Hematopoietic multipotent progenitor cell treated with erythropoietin and hydrocortisone succinate and interleukin-3 and kit ligand, for 4 days (in vitro differentiated cells): ENCODE results near the gene DGKB.

Source experiments
- DNase-seq: peaks from one replicate; pipeline ENCODE4 v3.0.0-alpha.2; 2015

The DGKB gene

GRCh38 chr7:14751461-14751860 lies 151.1 kb downstream of the DGKB start:
- peak; percentile 60 for DNase-seq

- DNase-seq: no peak
Observed at GRCh38 chr7:14748461-14748860, 154.1 kb downstream of the DGKB start.

- DNase-seq: no peak
Observed at GRCh38 chr7:14747701-14748100, 154.8 kb downstream of the DGKB start.

DNA sequence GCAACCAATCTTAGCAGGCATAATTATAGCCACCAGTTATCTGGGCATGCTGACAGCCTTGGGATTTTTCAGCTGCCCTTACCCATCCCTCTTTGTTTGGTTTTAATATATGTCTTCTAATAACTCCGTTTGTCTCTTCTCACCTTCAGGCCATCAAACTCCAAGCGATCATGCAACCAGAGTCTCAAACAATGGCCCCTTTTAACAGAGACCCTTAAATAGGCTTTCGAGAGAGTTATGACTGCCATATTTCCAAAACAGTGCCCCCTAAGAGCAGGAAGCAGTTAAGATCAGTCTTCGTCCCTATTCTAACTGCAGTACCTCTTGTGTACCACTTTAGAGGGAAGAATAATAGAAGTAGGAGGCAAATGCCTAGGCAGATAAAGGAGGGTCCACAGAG lies 157.5 kb downstream of the DGKB start:
- no peak for DNase-seq

DNA sequence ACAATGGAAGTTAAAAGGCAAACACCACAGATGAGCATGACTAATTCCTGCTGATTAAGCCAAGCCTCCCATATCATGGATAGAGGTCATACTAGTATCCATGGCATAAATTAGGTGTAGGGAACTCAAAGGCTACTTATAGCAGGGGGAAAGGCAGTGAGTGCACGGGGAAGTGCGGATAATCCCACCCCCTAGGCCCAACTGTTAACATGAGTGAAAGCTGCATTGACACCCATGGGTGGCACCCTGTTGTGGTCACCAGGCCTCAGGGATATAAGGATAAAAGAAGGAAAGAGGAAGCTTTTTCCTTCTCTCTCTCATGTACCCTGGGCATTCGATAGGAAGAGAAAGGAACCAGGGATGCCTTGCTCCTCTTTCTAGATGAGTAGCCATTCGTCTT lies 161.9 kb downstream of the DGKB start:
- no peak for DNase-seq

- no peak for DNase-seq
Observed at GRCh38 chr7:14739841-14740185, 162.7 kb downstream of the DGKB start.

DNA sequence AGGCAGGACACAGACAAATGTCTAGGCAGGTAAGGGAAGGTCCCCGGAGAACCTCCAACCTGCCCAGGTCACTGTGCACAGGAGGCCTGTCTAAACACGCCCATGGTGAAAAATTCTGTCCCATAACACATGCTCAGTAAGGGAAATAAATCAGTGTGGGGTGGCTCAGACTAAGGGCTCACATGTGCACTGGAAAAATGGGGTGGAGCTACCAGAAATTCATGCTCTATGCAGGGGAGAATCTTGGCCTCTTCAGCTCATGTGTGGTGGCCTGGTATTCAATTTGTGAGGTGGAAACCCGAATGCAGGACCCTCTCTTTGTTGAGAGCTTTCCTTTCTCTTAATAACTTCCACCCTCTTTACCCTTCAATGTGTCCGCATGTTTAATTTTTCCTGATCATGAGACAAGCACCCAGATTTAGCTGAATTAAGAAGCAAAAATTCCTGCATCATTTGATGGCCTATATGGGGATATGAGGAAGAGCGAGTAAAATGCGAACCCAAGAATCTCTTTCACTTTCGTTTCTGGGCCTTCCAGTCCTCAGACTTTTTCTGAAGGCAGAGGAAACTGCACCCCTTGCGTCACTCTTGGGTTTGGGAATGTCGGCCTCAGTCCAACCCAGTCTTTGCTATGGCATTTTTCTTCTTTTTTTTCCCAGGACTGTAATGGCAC lies 163.2 kb downstream of the DGKB start:
- no peak for DNase-seq

DNA sequence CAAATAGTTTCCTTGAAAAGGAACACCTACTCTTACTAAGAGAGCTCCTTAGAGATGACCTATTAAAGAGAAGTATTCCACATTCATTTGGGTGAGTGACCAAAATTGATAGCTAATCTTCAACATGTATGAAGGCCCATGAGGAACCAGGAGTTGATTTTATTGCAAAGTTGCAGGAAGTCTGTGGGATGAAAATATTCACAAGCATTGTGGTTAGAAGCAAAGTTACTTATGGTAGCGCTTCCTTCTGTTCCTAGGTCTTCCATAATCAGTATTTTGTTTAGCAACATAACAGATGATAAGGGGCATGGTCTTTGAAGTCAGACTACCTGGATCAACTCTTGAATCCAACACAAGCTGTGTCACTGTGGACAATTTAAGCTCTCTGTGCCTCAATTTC lies 164.5 kb downstream of the DGKB start:
- no peak for DNase-seq

DNA sequence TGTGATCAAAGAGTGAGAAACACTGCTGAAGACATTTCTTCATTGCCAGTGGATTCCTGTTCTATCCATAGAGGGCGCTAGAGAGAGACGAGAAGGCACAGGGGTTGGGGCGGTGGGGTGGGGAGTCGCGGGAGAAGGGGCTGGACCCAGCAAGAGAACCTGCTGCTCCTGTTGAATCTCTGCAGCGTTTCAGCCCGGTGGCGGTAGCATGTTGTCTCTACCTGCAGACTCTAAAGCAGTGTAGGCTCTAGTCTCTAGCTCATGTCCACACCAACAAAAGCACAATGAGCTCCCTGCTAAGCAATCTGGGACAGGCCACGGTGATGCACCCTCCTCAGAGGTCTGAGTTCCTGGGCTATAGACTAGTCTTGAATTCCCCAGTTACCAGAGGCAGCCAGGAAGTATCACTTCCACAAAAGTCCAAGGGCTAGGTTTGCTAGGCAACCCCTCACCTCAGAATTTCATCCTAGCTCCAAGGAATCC lies 167.7 kb downstream of the DGKB start:
- peak; percentile 4 for DNase-seq

DNA sequence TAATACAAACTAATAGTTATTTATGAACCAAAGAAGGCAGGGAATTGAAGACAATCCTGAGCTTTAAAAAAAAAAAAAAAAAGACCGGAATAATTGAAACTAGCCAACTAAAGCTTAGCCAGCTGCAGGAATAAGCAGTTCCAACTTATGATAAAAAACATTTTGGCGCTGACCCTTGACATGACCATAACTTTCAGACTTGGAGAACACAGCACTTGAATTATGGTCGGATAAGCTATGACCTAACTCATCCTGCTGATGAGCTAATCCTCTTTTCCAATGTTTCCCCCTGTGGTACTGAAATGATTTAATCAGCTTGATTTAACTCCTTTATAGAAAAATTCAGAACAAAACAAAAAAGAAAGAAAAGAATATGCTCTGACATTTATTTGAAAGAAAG lies 181.8 kb downstream of the DGKB start:
- DNase-seq: no peak

DNA sequence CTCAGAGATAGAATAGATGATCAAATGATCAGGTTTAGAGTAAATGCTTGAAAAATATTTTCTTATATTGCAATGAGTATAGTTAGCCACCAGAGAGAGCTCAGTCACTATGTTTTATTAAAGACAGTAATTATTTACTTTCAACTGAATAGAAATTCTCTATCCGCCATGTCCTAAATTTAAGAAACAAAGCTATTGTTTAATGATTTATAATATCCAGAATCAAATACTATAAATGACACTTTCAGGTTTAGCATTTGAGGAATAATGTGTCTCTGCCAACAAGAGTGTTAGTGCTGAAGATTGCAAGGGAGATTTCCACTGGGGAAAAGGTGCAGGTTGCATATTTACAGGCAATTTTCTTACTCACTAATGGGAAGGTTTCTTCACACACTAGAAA lies 184.7 kb downstream of the DGKB start:
- peak; percentile 24 for DNase-seq

DNA sequence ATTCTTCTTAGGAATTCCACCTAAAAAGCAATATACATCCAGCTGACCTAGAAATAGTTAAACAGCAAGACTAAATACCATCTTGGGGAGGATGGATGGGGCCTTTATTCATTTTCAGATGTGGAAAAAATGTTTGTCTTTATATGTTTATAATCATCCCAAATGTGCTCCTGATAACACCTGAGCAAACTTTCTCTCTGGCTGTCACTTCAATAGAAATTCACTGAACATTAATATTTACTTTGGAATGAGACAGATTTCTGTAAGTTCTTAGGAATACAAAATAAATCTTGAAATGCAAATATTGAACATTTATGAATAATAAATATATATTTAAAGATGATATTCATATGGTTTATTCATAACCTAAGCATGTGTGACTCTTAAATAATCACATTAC lies 185.4 kb downstream of the DGKB start:
- DNase-seq: no peak

GRCh38 chr7:14714161-14714728 lies 188.3 kb downstream of the DGKB start:
- DNase-seq: no peak

DNA sequence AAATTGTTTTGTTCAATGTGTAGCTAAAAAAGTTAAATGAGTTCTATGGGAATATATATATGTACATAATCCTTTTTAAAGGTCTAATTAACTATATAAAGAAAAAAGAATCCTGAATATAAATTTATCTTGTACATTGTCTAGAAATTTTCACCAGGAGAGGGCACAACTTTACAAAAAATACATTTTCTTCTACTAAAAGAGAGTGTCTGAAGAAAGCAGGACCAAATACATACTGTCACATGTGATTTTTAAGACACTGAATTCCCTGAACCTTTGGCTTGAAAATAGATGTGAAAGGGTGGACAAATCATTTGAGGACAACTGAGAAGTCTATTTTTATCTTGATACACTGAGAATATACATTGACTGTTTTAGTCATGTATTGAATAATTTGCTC lies 204.3 kb downstream of the DGKB start:
- peak; percentile 24 for DNase-seq

DNA sequence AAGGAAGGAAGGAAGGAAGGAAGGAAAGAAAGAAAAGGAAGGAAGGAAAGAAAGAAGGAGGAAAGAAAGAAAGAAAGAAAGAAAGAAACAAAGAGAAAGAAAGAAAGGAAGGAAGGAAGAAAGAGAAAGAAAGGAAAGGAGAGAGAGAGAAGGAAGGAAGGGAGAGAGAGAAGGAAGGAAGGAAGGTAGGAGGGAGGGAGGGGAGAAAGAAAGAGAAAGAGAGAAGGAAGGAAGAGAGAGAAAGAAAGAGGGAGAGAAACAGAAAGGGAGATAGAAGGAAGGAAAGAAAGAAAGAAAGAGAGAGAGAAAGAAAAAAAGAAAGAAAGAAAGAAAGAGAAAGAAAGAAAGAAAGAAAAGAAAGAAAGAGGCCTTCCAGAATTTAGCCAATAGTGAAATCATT lies 204.9 kb downstream of the DGKB start:
- DNase-seq: no peak

- DNase-seq: peak; percentile 63
Observed at GRCh38 chr7:14691597-14692203, 210.9 kb downstream of the DGKB start.

DNA sequence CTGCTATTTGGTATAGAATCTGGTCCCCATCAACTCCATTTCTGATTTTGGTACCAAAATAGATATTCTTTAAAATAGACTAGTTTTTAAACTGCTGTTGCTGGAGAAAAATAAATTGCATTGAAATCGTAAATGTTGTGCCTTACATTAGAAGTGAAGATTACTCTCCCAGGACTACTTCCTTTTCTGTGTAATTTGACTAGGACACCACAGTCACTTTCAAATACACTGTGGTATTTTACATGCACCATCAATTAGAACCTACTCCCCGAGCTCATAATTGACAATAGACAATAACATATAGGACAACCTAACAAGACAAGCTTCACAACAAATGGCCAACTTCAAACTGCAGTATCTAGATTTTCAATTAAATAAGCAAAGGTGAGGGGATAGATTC lies 211.5 kb downstream of the DGKB start:
- DNase-seq: peak; percentile 6

DNA sequence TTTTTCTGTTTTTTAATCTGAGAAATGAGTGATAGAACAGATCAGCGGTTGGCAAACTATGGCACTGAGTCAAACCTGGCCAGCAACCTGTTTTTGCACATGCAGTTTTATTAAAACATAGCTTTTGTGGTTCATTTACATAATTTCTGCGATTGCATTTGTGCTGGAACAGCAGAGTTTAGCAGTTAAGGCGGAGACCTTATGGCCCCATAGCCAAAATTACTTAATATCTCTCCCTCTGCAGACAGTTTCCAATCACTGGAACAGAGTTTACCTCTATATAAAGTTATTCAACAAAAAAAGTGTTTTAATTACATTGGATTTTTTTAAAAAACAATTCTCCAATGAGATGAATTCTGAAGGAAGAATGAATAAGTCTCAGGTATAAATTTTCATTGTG lies 212.1 kb downstream of the DGKB start:
- DNase-seq: peak; percentile 4

DNA sequence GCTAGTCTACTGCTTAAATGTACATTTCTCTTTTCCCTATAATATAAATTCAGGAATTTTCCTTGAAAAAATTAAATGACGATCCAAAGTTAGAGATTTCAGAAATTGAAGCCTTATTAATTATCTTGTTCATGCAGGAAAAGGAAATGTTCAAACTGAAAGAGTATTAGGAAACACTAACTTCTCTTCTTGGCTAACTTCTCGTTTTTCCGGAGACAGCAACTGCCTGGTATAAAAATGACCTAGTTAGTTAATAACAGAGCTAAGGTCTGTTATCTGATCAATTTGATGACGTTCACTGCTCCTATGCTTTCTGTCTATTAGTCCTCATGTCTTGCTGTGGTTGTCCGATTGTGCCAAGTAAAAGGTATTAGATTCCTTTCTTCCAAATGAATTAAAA lies 212.5 kb downstream of the DGKB start:
- DNase-seq: peak; percentile 55

GRCh38 chr7:14688208-14688607 lies 214.3 kb downstream of the DGKB start:
- DNase-seq: no peak

DNA sequence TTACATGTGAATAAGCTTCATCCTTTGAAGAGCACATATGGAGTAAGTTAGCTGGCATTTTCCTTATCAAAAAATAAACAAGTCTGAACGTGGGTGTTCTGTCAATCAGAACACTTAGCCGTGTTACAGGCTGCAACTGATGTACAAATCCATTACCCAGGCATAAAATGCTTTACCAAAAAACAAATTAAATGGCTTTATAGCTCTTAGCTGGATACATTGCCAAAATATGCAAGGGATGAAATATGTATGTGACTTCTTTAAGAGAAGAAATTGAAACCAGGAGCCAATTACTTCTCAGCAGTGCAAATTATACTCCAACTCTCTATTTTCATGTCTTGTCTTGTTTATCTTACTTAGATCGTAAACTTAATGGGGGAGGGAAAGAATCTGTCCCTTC lies 214.8 kb downstream of the DGKB start:
- DNase-seq: no peak

DNA sequence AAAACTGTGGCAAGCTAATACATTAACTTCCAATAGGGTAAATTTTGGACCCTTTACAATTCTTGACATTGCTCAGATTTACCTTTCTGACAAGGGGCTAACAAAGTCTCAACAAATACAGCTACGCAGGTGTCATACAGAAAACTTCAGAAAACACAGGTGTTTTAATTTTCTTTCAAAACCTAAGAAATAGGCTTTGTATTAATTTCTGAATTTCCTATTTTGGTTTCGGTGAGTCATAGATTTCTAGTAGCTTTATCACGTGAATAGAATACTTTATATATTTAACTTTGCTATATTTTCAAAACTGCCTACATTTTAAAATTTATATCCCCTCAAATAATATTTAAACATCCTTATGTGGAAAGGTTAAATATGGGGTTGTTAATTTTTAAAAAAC lies 215.3 kb downstream of the DGKB start:
- DNase-seq: no peak

- DNase-seq: no peak
Observed at GRCh38 chr7:14685167-14685566, 217.4 kb downstream of the DGKB start.

DNA sequence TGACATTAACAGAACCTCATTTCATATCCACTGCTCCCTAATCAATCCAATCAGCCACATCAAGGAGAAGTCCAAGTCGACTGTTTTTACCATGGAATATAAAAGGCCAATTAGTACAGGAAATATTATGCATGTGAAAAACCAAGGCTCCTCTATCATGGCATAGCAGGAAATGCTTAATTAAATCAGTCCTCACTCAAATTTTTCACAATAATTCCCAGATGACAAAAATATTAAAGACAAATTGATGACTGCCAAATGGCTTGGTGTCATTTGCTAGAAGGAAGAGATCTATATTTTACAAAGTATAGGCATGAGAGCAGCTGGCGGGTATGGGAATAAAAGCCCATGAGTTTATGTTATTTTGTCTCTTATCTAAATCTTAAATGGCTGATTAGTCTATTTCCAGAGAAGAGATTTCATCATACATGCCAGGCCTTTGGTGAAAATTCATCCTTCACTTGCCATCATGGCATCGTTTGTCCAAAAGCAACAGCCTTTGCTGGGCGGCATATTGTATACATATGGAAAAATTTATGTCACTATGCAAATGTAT lies 219.6 kb downstream of the DGKB start:
- no peak for DNase-seq
